H1 (cell line): ENCODE measurements around the gene GFOD1. TPM values are rescaled to one million over a fixed set of nuclear protein-coding genes. Genes with fewer than 3 reads are reported as not detected.

Experiments used
- ASH2L ChIP-seq: fragments of 200-600, 300-600 bp; sonication (generic); IDR thresholded peaks from one replicate; pipeline ENCODE4 v1.7.1; 2017; ENCODE audit warnings: low read length
- BACH1 ChIP-seq: IDR thresholded peaks from 2 replicates; pipeline ENCODE4 v1.6.1; 2012; ENCODE audit warnings: low read length, improper control_type of control experiment
- EZH2 ChIP-seq: fragments of 200-600 bp; sonication (generic); IDR thresholded peaks from 2 replicates; pipeline ENCODE4 v1.7.1; 2012; ENCODE audit warnings: low read depth, mild to moderate bottlenecking, moderate library complexity, low read length, inconsistent platforms; ENCODE audit not compliant: severe bottlenecking
- KDM4A ChIP-seq: IDR thresholded peaks from one replicate; pipeline ENCODE4 v1.7.1; 2012; ENCODE audit warnings: low read depth, mild to moderate bottlenecking, moderate library complexity, low read length, inconsistent platforms; ENCODE audit not compliant: severe bottlenecking
- POLR2A ChIP-seq, 2 experiments: IDR thresholded peaks; 1 replicate in 1 of 2; 2 replicates in 1 of 2; pipeline ENCODE4 v1.6.1; 2011; ENCODE audit warnings: low read depth in 2 of 2, low read length in 2 of 2, mild to moderate bottlenecking in 2 of 2; ENCODE audit errors: control extremely low read depth in 1 of 2
- RBBP5 ChIP-seq: IDR thresholded peaks from 2 replicates; pipeline ENCODE4 v1.7.1; 2012; ENCODE audit warnings: low read depth, mild to moderate bottlenecking, inconsistent platforms, low read length, moderate library complexity, borderline replicate concordance
- ZNF274 ChIP-seq: IDR thresholded peaks from 2 replicates; pipeline ENCODE4 v1.7.0; 2012; ENCODE audit warnings: low read length, borderline replicate concordance; ENCODE audit errors: extremely low read depth
- polyA plus RNA-seq, 7 experiments: library from polyadenylated mRNA; depleted of rRNA in 3 of 7; stranded (reverse) in 5 of 7; unstranded in 2 of 7; fragments of >200 nt in 5 of 7; fragments of 200-250 nt in 2 of 7; gene quantifications; 1 replicate in 5 of 7; 2 replicates in 1 of 7; 4 replicates in 1 of 7; pipeline versions ENCODE4 v1.2.1 to v1.2.3, GENCODE V29; 2011 to 2013; ENCODE audit warnings: missing spikeins in 2 of 7, mixed read lengths in 2 of 7
- total RNA-seq: library from RNA; stranded (reverse); fragmentation: NEBNext Ultra II Directional; extraction: Animal tissue kit (Norgen Biotek cat#: 25700); gene quantifications from 2 replicates; pipeline ENCODE4 v1.2.1, GENCODE V29; 2021

GFOD1 gene
- total and polyA plus RNA-seq, 2 of the 8 experiments (the other 6 are each of a cell fraction or from before 2014, with no cell fraction given) = 2.5 to 8.8 TPM

DNA sequence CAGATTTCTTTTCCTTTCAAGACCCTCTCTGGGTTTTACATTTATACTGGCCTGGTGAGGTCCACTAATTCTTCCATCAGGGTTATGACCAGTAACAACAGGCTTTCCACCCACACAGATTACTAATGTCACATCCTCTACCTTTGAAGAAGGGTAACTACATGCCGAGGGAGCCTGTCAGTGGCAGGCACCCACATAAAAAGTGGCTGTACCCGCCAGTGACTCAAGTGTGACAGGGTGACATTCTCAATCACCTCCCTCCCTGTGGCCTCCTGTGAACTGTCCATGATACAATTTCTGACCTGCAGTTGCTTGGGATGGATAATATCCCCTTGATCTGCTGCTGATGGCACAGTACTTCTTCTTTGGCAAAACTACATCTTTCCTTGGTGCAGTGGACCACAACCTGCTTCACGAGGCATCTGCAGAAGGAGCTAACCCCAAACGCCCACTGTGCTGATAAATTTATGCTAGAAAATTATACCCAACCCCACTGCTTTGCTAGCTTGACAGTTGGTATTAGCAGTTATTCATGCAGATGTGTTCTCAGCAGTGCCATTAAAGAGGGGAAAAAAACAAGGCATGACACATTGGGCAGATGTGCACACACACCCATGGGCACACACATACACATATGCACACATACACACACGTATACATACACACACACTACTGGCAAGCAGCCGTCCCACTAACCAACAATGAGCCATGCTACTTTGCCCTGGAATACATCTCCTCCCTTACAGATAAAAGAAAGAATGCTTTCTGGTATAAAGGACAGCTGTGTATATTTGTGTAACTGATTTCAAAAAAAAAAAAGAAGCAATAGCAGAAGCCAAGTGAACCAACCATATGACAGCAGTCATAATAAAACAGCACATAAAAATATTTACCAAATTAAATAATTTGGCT lies 20.8 kb downstream of the GFOD1 start (continued):
- no peak for TF ChIP-seq EZH2
- no peak for TF ChIP-seq RBBP5
- TF ChIP-seq BACH1 = no peak
- no peak for TF ChIP-seq ASH2L
- TF ChIP-seq POLR2A (IDR thresholded peaks at IDR 0.05; ENCODE audit: control extremely low read depth in 1 of 2, low read depth in 2 of 2, low read length in 2 of 2) = no peak
- no peak for TF ChIP-seq ZNF274
- no peak for TF ChIP-seq KDM4A
